GM20431 (cell line): ENCODE data around the gene RPL28.

ENCODE experiments used
- in situ Hi-C: fragments of 300-500 bp; cut with MseI, MboI; formaldehyde crosslinking; loops from one replicate; pipeline ENCODE4 v1.15.0; 2020; ENCODE audit warnings: low sequenced_read_pairs; ENCODE audit not compliant: unreplicated experiment

Gene RPL28

GRCh38 chr19:55385724-55386492 is at the start of gene RPL28:
Gene RPL28 (plus strand): TSS chr19:55385932. CDS start chr19:55386358, 426 bp downstream.
- in situ Hi-C loops = no loop called here

GRCh38 chr19:55336101-55336500 is 49.6 kb upstream of the RPL28 start:
- in situ Hi-C loops = no loop called here

GRCh38 chr19:55339105-55339888 is 46.4 kb upstream of the RPL28 start, which contains the start of gene KMT5C:
Gene KMT5C (plus strand): TSS chr19:55339876. CDS start chr19:55341937, 2,061 bp downstream.
- in situ Hi-C loops = no loop called here

GRCh38 chr19:55339889-55340783 is 45.6 kb upstream of the RPL28 start:
- in situ Hi-C loops = no loop called here

GRCh38 chr19:55340784-55341147 is 45.0 kb upstream of the RPL28 start:
- in situ Hi-C loops = no loop called here

- in situ Hi-C loops = no loop called here
These were observed 44.6 kb upstream of the RPL28 start for GRCh38 chr19:55341171-55341588.

GRCh38 chr19:55341595-55342531 is 43.9 kb upstream of the RPL28 start:
- in situ Hi-C loops = no loop called here

GRCh38 chr19:55344444-55344843 is 41.3 kb upstream of the RPL28 start:
- in situ Hi-C loops = no loop called here

GRCh38 chr19:55345101-55345817 is 40.5 kb upstream of the RPL28 start:
- in situ Hi-C loops = no loop called here

- in situ Hi-C loops = no loop called here
These were observed 39.7 kb upstream of the RPL28 start for GRCh38 chr19:55345818-55346724.

- in situ Hi-C loops = no loop called here
These were observed 38.8 kb upstream of the RPL28 start for GRCh38 chr19:55346725-55347441.

GRCh38 chr19:55347442-55348009 is 38.2 kb upstream of the RPL28 start:
- in situ Hi-C loops = no loop called here

GRCh38 chr19:55348317-55349034 is 37.3 kb upstream of the RPL28 start:
- in situ Hi-C loops = no loop called here

GRCh38 chr19:55350620-55351315 is 35.0 kb upstream of the RPL28 start:
- in situ Hi-C loops = no loop called here

GRCh38 chr19:55352040-55352439 is 33.7 kb upstream of the RPL28 start:
- in situ Hi-C loops = no loop called here
